Stimulated activated CD4-positive, alpha-beta T cell treated with anti-CD3 and anti-CD28 coated beads, Interleukin-15, amount 100 ng/mL, for 48 hours (primary cell): Measurements from ENCODE around the gene CLEC4F.
A peak's percentile ranks its signal among the peaks of the same experiment; 100 is the strongest.

Source experiments
- DNase-seq, 2 donors: peaks; one replicate each; pipeline ENCODE4 v3.0.0-alpha.2; 2020; ENCODE audit warnings: low read depth in 2 of 2

Gene CLEC4F

DNA sequence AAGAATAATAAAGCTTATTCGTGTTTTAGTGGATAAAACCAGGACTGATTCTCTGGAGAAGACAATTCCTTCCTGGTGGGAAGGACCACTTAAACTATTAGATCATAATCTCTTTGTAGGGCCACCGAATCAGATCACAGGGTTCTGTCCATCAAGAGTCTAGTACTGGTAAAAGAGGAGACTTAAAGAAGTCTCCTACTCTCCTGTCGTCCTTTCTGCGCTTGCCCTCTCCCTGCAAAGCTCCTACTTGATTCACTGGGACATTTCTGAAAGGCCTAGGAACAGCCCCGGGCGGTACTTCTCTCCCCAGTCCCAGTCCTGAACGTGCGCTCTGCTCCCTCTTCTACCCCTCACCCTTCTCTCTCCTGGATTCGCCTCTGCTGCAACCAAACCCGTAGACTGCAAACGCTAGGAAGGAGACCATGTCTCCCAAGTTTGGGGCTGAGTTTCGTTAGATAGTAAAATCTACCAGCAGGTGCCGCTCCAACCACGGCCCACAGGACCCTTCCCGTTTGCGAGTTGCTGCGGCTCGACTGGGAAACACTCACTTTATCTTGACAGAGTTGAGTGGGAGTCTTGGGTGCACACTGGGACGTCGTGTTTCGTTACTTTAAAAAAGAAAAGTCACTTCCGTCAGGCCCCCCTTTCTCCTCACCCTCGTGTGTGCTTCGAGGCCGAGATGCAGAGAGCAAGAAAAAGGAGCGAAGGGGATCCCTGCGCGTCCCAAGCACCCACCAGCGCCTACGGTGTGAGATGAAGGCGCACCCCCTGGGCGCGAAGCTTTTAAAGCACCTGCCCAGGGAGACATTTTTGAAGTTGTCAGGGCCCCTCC lies 30.9 kb downstream of the CLEC4F start:
- peak; percentile 56 to 62 for DNase-seq

DNA sequence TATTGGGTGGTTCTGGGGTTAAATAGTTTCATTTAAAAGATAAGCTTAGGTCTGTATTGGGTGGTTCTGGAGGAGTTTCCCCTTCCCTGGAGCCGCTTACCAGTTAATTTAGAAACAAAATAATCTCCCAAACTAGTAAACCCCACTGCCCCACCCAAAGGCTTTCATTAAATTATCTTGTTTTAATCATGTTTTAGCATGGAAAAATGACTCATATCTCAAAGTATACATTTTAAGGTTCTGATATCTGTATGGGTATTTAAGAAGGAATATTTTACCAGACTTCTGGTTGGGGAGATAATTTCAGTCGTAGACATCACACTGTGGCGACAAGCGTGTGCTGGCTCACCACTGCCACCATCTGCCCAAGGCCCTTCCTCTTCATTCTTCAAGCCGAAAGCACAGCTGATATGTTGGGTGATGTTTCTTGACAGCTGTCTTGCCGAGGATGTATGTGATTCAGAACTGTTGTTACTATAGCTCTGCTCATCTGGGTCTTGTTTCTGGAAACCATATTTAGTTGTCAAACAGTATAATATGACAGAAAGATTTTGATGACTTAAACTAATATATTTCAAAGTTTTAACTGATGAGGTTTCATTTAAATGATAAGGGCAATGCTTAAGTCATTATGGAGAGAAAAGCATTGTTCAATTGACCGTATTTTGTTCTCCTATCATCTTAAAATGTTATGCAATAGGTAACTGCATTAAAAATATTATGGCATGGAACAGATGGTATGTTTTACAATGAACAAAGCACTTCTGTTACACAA lies 35.1 kb downstream of the CLEC4F start:
- DNase-seq, result peak in 1 of 2 donors; percentile 47

DNA sequence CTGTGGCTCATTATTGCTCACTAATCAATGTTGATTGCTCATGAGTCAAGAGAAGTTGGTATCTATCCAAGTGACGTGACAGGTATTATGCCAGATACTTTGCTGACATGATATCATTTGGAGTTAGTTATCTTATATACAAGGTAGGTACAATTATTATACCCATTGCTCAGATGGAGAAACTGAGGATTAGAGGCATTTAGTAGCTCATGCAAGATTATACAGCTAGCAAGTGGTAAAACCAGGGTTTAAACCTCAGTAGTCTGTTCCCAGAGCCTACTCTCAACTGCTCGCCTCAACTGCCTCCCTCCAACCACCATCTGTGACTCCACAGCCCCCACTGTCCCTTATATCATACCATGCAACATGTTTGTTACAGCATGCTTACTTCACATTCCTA lies 36.1 kb downstream of the CLEC4F start:
- no peak for DNase-seq

DNA sequence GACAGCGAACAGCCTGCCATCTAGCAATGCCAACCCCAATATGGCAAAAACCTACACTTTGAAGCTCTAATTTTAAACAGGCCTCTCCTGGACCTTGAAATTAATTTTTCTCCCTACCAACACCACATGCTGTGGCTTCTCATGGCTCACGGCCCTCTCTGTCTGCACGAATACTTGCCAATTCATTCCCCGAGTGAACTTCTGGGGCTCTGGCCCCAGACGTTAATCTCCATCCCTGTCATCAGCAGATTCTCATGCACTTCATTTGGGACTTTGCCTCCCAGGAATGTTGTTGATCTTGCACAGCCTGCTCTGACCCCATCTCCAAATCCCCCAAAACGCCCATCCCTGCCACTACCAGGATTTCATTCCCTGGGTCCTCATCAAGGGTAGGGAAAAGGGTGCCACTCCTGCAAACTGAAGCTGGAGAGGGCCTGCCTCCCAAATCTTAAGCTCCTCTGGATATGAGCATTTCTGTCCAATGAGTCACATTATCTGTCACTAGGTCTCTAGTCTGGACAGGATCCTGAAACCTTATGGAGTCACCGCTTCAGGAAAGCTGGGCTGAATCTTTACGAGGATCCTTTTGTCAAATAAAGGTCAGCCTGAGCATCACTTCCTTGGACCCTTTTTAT lies 40.4 kb downstream of the CLEC4F start:
- no peak for DNase-seq

GRCh38 chr2:70779491-70779890 lies 40.9 kb downstream of the CLEC4F start:
- no peak for DNase-seq

DNA sequence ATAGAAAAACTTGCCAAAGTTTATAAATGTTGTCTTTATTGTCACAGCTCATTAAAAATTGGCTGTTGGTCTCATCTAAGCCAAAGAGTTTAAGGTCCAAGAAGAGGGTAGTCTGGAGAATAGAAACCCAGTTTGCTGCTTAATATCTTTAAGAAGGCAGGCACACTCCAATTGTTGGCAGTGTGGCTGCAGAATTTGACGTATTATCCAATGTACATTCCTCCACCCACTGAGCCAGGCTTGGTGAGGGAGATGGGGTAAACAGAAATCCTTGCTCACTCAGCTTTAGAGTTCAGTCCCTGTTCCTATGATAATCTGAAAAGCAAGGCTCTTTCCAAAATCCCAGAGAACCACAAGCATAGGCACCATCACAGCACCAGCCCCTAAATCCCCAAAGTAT lies 41.7 kb downstream of the CLEC4F start:
- no peak for DNase-seq

- no peak for DNase-seq
These were observed 42.9 kb downstream of the CLEC4F start for GRCh38 chr2:70777450-70777849.

DNA sequence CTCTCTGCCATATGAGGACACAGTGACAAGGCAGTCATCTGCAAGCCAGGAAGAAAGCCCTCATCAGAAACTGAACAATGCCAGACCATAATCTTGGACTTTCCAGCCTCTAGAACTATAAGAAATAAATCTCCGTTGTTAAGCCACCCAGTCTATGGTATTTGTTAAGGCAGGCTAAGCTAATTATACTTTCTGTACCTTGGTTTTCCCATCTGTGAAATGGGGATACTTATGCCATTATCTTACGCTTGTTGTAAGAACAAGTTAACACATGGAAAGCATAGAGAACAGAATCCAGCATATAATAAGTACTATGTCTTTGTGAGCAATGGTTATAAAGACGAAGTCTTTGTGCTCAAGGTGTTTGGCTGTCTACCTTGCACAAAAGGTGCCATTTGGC lies 44.1 kb downstream of the CLEC4F start:
- no peak for DNase-seq

DNA sequence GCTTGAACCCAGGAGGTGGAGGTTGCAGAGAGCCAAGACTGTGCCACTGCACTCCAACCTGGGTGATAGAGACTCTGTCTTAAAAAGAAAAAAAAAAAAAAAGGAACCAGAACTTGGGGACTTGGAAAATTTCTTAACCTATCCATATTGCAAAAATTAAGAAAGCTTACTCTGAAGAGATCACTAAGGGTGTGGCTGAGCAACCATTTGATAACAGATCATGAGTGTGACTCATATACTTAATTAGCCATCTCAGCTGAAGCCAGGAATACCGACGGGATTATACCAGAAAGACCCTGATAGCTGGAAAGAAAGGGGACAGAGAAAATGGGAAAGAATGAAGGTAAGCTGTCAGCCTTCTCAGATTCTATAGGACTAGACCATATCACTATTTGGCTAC lies 45.3 kb downstream of the CLEC4F start:
- no peak for DNase-seq

- no peak for DNase-seq
These were observed 47.8 kb downstream of the CLEC4F start for GRCh38 chr2:70772486-70773155.

GRCh38 chr2:70771446-70771845 lies 49.0 kb downstream of the CLEC4F start:
- no peak for DNase-seq

GRCh38 chr2:70769450-70769849 lies 50.9 kb downstream of the CLEC4F start:
- DNase-seq, result no peak

DNA sequence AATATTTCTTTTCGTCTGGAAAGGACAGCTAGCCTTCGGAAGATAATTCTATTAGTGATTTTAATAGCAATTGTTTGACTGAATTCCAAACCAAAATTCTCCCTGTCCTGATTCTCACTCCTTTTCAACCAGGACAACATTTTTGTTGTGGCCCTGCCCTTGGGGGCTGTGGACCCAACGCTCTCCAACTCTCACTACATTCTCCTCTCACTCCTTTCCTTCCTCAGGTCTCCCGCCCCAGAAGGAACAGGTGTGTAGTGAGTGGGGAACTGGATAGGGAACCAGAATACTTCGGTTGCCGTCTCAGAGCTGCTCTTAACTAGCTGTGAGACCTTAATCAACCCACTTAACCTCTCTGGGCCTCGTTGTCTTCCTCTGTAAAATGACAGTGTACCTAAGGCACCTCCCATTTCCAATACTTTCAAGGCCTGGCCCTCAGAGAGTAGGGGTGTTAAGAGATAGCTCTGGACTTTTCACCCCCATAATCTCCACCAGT lies 51.8 kb downstream of the CLEC4F start:
- DNase-seq, result no peak

- peak; percentile 30 to 44 for DNase-seq
These were observed 52.5 kb downstream of the CLEC4F start, which contains the start of gene ADD2 for GRCh38 chr2:70767699-70768589. Gene ADD2 (minus strand): TSS chr2:70768200. CDS start chr2:70706408, 61,792 bp downstream.

DNA sequence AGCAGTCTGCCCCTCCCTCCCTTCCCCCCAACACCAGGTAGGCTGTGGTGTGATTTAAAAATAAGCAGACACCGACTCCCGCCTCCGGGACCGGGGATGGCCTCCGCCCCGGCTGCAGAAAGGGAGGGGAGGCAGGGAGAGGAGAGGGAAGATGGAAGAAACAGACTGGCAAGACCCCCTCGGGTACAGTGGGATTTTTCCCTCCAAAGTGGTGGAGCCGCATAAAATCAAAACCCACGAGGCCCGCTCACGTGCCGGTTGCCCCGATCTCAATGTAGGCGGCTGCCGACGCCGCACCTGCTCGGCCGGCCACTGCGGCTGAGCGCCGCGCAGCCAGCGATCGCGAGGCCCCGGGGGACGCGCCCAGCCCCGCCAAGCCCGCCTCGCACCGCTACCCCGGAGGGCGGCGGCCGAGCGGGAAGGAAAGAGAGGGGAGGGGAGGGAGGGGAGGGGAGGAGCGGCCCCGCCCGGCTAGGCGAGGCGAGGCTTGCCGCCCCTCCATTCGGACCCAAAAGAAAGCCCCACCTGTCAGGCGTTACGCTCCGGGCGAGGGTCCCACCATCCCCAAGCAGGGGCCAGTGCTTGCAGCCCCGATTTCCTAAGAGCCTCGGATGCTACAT lies 53.2 kb downstream of the CLEC4F start:
- peak in 1 of 2 donors; percentile 6 for DNase-seq

DNA sequence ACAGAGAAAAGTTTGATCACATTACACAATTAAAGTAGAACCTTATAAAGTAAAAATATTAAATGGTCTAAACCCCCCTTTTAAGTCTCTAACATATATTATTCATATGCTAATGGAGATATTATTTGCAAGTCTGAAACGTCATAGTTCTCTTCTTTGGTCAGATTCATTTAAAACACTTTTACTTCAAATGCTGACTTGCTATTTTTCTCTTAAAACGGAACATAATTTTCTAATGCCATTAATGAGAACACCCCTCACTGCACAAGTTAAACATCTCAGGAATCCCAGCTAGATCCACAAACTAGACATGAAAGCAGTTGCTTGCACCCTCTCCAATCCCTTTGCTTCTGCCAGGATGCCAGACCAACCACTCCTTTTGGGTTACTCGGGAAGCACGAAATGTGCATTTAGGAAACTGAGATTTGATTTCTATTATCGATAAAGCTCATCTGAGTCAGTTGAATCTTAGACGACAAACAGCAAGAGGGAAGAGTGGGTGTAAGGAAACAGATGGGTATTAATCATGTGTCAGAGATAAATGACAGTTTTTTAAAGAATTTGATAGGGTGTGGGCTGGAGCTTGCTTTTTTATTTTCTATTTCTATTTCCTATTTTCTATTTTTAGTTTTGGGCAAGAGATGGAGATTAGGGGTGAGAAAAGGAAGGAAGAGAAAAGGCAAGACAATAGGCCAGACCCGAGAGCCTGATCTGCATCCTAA lies 53.9 kb downstream of the CLEC4F start:
- no peak for DNase-seq

- no peak for DNase-seq
These were observed 54.9 kb downstream of the CLEC4F start for GRCh38 chr2:70765507-70765906.

DNA sequence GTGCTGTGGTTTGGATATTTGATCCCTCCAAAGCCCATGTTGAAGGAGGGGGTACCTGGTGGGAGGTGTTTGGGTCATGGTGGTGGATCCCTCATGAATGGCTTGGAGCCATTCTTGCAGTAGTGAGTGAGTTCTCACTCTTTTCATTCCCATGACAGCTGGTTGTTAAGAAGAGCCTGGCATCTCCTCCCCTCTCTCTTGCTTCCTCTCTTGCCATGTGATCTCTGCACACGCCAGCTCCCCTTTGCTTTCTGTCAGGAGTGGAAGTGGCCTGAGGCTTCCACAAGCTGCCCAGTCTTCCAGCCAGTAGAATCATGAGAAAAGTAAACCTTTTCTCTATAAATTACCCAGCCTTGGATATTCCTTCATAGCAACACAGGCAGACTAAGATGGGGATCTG lies 61.0 kb downstream of the CLEC4F start:
- DNase-seq, result no peak
